T-helper 17 cell (primary cell): ENCODE results near the gene ECE1. TPM values are rescaled to one million over a fixed set of nuclear protein-coding genes. Genes with fewer than 3 reads are reported as not detected.

ENCODE experiments used
- ATAC-seq: fragments of 150-1000 bp; cut with Tn5 transposase; 2 replicates; pipeline ENCODE4 v1.10.0; 2021; ENCODE audit warnings: mild to moderate bottlenecking, moderate library complexity
- DNase-seq, 3 donors: peaks; one replicate each; pipeline versions ENCODE4 v3.0.0 to v3.0.0-alpha.2; 2020 to 2021
- H3K9me3 ChIP-seq: one replicate; pipeline ENCODE4 v1.7.0; 2013; ENCODE audit warnings: low read length, mild to moderate bottlenecking; ENCODE audit not compliant: control insufficient read depth, poor library complexity, severe bottlenecking
- H3K27ac Mint-ChIP-seq: one replicate; pipeline ENCODE4 v1.8.0; 2022; ENCODE audit warnings: mild to moderate bottlenecking, moderate library complexity, mixed read lengths
- H3K27me3 Mint-ChIP-seq: one replicate; pipeline ENCODE4 v1.8.0; 2022; ENCODE audit warnings: mixed read lengths
- H3K36me3 Mint-ChIP-seq: one replicate; pipeline ENCODE4 v1.8.0; 2022; ENCODE audit warnings: low read depth, mixed read lengths
- H3K4me1 Mint-ChIP-seq: one replicate; pipeline ENCODE4 v1.8.0; 2022; ENCODE audit warnings: mild to moderate bottlenecking, mixed read lengths
- H3K4me3 Mint-ChIP-seq: one replicate; pipeline ENCODE4 v1.8.0; 2022; ENCODE audit warnings: mild to moderate bottlenecking, moderate library complexity, mixed read lengths
- total RNA-seq, 4 donors: library from RNA in 2 of 4; stranded (reverse) in 2 of 4; gene quantifications; one replicate each; pipeline ENCODE4 v1.2.3 and lab custom pipeline; 2022 to 2026

Gene ECE1
- total RNA-seq, 2 donors from 2014 or later, result 116 to 117 TPM

DNA sequence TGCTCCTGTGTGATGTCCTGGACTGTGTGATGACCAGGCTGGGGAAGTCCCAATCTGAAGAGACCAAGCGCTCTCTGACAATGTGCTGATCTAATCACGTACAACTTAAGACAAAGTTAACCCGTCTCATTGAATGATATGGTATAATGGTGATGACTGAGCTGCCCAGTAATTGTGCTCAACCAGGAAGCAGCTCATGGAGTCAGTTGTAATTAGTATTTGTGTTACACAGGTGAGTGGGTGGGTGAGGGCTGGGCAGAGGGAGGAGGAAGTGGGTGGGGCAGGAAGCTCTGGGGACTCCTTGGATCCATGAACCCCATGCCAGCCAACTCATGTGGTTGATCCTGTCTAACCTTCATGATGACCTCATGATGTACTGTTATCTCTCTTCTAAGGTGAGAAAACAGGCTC is 8.7 kb upstream of the ECE1 start:
- Mint-ChIP-seq H3K4me1 (peaks cover 47% of the 10 kb centered on the region), H3K27me3 (no peaks in the 10 kb centered on the region), H3K36me3 (no peaks in the 10 kb centered on the region), H3K27ac (peak overlapping the region; percentile 100), H3K4me3 (peak overlapping the region; percentile 68)
- no peaks in the 10 kb centered on the region for H3K9me3 ChIP-seq
- ATAC-seq (no peak), DNase-seq (no peak)

GRCh38 chr1:21297975-21298374 is 7.7 kb upstream of the ECE1 start:
- ATAC-seq (no peak), DNase-seq (no peak)
- Mint-ChIP-seq H3K27ac (peak overlapping the region; percentile 100), H3K36me3 (peaks cover 2% of the 10 kb centered on the region), H3K4me1 (peaks cover 53% of the 10 kb centered on the region), H3K4me3 (no peak overlapping the region), H3K27me3 (no peaks in the 10 kb centered on the region)
- H3K9me3 ChIP-seq, result no peaks in the 10 kb centered on the region

DNA sequence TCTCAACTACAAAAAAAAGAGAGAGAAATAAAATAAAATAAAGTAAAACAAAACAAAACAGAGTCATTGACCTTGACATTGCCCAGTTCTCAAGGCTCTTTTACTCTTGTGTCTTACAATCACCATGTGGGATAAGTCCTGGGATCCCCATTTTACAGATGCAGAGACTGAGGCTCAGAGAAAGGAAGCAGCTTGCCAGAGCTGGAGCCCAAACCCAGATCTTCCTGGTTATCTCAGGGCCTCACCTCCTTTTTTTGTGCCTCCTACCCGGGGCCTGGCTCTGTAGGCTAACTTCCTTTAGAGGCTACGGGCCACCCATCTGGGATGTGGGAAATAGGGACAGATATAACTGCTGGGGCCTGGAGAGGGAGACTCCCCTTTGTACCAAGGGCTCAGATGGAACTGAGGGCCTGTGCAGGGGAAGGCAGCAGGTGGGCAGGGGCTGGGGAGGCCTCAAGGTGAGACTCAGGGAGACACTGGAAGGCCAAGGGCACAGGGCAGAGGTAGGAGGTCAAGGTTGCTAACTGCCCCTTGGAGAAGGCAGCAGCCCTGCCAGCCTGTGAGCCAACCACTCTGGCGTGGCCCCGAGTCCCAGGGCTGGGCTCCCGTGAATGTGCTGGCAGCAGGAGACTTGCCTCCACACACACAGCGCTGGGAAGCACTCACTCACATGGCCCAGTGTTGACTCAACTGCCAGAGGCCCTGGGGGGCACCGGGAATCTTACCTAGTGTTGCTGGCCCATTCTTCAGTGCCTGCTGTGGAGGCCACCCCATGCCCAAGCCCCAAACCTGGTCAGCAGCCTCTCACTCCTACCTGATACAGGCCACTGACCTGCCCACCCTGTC is 6.5 kb upstream of the ECE1 start:
- Mint-ChIP-seq H3K27ac (peak overlapping the region; percentile 100), H3K36me3 (peaks cover 2% of the 10 kb centered on the region), H3K4me1 (peaks cover 52% of the 10 kb centered on the region), H3K4me3 (no peak overlapping the region), H3K27me3 (no peaks in the 10 kb centered on the region)
- no peaks in the 10 kb centered on the region for H3K9me3 ChIP-seq
- ATAC-seq (no peak), DNase-seq (no peak)

GRCh38 chr1:21295545-21295944 is 5.3 kb upstream of the ECE1 start:
- Mint-ChIP-seq H3K27ac (peak overlapping the region; percentile 100), H3K4me1 (peaks cover 60% of the 10 kb centered on the region), H3K4me3 (peak overlapping the region; percentile 63), H3K27me3 (no peaks in the 10 kb centered on the region), H3K36me3 (peaks cover 2% of the 10 kb centered on the region)
- no peak for ATAC-seq
- DNase-seq, result no peak
- no peaks in the 10 kb centered on the region for H3K9me3 ChIP-seq

DNA sequence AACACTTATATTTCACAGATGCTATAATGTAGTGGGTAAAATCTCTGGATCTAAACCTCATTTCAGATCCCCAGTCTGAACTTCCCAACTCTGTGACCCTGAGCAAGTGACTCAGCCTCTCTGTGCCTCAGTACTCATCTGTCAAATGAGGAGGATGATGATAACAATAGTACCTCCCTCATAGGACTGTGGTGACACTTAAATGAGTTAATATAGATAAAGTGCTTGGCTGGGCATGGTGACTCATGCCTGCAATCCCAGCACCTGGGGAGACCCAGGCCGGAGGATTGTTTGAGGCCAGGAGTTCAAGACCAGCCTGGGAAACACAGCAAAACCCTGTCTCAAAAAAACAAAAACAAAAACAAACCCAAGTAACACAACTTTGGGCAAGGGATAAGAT is 4.7 kb upstream of the ECE1 start:
- no peaks in the 10 kb centered on the region for H3K27me3 Mint-ChIP-seq
- peaks cover 2% of the 10 kb centered on the region for H3K36me3 Mint-ChIP-seq
- peak overlapping the region; percentile 100 for H3K27ac Mint-ChIP-seq
- peak overlapping the region; percentile 93 for H3K4me3 Mint-ChIP-seq
- DNase-seq (peak in 1 of 3 donors; percentile 46), ATAC-seq (peak; percentile 16)
- no peaks in the 10 kb centered on the region for H3K9me3 ChIP-seq
- peaks cover 59% of the 10 kb centered on the region for H3K4me1 Mint-ChIP-seq

DNA sequence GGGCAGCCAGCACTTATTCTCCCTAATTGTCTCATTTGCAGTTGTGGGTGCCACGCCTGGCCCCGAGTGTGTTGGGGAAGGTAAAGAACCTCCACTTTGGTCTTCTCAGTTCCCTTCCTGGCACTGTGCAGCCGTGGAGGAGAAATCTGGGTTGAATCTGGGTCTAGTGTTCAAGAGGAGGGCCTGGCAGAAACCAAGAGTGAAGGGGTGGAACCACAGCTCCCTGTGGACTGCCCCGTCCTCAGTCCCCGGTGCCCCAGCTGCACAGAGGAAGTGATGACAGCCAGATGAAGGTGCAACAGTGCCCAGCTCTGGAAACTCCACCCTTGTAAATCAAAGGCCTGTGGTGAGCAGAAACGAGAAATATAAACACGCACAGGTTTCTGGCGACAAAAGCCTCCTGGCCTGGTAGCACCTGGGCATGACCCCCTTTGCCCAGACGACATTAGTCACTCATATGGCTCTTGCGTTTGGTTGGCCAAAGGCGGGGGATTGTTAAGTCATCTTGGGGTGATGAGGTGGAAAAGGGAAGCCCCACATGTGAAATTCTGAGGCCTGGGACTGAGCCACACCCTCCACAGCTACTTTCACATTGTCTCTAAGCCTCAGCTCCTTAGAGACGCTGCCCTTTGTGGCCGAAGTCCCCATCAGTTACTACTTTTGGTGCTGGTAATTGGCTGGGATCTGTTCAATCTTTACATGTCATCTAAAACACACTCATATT is 4.2 kb upstream of the ECE1 start:
- H3K36me3 Mint-ChIP-seq, result peaks cover 4% of the 10 kb centered on the region
- ATAC-seq (peak; percentile 81), DNase-seq (peak; percentile 74 to 85 (median 81))
- peaks cover 56% of the 10 kb centered on the region for H3K4me1 Mint-ChIP-seq
- no peaks in the 10 kb centered on the region for H3K27me3 Mint-ChIP-seq
- no peaks in the 10 kb centered on the region for H3K9me3 ChIP-seq
- peak overlapping the region; percentile 100 for H3K27ac Mint-ChIP-seq
- peak overlapping the region; percentile 93 for H3K4me3 Mint-ChIP-seq

DNA sequence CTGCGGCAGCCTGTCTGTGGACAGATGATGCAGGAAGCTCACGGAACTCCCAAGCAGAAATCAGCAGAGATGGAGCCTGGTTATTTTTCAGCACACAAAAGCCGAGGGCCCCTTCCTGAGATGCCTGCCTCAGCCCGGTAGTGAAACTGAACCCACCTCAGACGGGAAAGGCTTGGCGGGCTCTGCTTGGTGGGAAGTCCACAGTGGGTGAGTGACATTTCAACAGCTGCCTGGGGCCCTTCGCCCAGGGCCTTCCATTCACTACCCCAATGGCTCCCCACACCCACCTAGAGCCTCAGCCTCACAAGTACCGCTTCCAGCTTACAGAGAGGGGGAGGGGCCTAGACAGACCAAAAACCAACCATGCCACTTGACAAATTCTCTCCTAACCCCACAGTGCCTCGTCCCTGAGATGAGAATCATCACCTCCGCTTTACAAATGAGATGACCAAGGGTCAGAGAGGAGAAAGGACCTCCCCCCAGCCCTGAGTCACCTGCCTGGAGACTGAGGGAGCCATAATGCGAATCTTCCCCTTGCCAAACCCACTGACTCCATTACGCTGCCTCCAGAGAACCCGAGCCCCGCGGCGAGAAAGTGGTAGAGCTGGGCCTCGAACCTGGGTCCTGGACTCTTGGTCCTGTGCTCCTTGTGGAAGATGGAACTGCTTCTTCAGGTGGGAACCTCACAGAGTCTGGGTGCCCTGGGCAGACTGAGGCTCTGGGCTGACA is 3.4 kb upstream of the ECE1 start:
- Mint-ChIP-seq H3K36me3 (peaks cover 4% of the 10 kb centered on the region), H3K4me1 (peaks cover 54% of the 10 kb centered on the region), H3K27me3 (no peaks in the 10 kb centered on the region), H3K4me3 (peak overlapping the region; percentile 93), H3K27ac (peak overlapping the region; percentile 100)
- ATAC-seq (peak; percentile 36), DNase-seq (peak; percentile 38 to 55 (median 52))
- H3K9me3 ChIP-seq, result no peaks in the 10 kb centered on the region

DNA sequence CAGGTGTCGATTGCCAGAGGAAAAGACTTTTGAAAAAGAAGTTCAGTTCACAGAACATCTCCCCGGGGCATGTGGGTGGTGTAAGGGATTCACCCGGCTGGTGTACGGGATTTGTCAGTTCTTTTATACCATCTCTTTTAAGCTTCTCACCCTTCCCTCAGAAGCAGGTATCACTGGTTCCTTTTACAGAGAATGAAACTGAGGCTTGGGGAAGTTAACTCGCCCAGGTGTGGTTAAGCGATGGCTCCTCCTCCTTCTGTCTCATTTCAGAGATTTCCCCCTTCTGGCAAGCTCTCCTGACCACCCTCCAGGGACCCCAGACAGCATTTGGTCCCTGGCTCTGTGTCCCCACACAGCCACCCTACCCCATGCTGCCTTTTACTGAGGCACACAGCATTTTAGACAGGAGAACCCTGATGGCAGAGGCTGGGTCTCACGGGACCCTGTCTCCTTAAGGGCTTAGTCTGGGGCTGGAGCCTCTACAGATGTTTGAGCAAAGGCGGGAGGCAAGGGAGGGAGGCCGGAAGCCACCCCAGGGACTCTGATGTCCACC is 2.8 kb upstream of the ECE1 start:
- Mint-ChIP-seq H3K27me3 (no peaks in the 10 kb centered on the region), H3K4me1 (peaks cover 53% of the 10 kb centered on the region), H3K4me3 (peak overlapping the region; percentile 93), H3K36me3 (peaks cover 4% of the 10 kb centered on the region), H3K27ac (peak overlapping the region; percentile 100)
- no peaks in the 10 kb centered on the region for H3K9me3 ChIP-seq
- DNase-seq (peak in 2 of 3 donors; percentile 28 to 46), ATAC-seq (peak; percentile 19)

DNA sequence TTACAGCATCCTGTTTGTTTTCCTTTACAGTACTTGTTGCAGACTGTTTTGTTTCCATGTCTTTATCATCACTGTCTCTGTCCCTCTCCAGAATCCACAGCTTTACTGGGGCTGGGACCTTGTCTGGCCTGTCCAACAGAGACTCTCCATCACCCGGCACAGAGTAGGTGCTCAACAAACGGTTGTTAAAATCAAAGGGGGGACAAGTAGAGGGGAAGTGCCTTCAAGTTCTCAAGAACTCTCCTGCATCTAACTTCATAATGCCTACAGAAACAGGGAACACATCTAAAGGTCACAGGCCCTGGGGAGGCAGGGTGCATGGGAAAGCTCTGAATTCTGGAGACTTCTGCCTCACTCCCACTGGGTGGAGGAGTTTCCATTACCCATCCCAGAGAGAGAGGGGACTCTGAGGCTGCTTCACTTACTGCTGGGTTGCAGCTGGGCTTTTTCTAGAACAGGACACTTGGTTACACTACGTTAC is 2.3 kb upstream of the ECE1 start:
- H3K36me3 Mint-ChIP-seq, result peaks cover 4% of the 10 kb centered on the region
- peak overlapping the region; percentile 100 for H3K27ac Mint-ChIP-seq
- H3K4me3 Mint-ChIP-seq, result peak overlapping the region; percentile 93
- H3K9me3 ChIP-seq, result no peaks in the 10 kb centered on the region
- H3K27me3 Mint-ChIP-seq, result no peaks in the 10 kb centered on the region
- DNase-seq (no peak), ATAC-seq (no peak)
- peaks cover 52% of the 10 kb centered on the region for H3K4me1 Mint-ChIP-seq

DNA sequence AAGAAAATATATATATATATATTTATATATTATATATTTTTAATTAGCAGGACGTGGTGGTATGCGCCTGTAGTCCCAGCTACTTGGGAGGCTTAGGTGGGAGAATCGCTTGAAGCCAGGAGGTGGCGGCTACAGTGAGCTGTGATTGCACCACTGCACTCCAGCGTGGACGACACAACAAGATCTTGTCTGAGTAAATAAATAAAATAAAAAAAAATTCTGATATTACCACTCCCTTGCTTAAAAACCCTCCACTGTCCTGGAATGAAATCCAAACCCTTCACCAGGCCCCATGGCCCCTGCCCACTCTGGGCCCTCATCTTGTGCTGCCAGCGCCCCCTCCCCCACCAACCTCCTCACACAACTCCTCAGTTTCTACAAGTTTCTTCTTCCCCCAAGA is 1.7 kb upstream of the ECE1 start:
- ATAC-seq (no peak), DNase-seq (no peak)
- H3K27me3 Mint-ChIP-seq, result no peaks in the 10 kb centered on the region
- H3K4me1 Mint-ChIP-seq, result peaks cover 51% of the 10 kb centered on the region
- H3K9me3 ChIP-seq, result no peaks in the 10 kb centered on the region
- H3K36me3 Mint-ChIP-seq, result peaks cover 4% of the 10 kb centered on the region
- peak overlapping the region; percentile 100 for H3K27ac Mint-ChIP-seq
- H3K4me3 Mint-ChIP-seq, result peak overlapping the region; percentile 93

DNA sequence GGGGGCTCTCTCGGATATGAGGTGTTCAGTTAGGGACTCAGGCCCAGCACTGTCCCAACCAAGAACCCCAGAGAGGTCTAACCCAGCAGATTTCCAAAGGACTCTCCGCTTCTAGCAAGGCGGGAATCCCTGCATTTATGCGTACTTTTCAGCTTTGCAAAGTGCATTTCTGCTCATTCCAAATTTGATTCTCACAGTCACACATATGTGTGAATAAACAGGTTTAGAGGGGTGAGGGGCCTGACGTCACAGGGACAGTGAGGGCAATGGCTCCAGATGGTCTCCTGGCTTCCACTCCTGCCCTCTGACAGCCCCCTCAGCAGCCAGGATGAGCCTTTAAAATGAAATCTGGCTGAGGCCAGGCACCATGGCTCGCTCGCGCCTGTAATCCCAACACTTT is 921 bp upstream of the ECE1 start:
- H3K9me3 ChIP-seq, result no peaks in the 10 kb centered on the region
- DNase-seq (no peak), ATAC-seq (no peak)
- peaks cover 52% of the 10 kb centered on the region for H3K4me1 Mint-ChIP-seq
- H3K36me3 Mint-ChIP-seq, result peaks cover 4% of the 10 kb centered on the region
- H3K4me3 Mint-ChIP-seq, result peak overlapping the region; percentile 95
- peak overlapping the region; percentile 100 for H3K27ac Mint-ChIP-seq
- H3K27me3 Mint-ChIP-seq, result no peaks in the 10 kb centered on the region

DNA sequence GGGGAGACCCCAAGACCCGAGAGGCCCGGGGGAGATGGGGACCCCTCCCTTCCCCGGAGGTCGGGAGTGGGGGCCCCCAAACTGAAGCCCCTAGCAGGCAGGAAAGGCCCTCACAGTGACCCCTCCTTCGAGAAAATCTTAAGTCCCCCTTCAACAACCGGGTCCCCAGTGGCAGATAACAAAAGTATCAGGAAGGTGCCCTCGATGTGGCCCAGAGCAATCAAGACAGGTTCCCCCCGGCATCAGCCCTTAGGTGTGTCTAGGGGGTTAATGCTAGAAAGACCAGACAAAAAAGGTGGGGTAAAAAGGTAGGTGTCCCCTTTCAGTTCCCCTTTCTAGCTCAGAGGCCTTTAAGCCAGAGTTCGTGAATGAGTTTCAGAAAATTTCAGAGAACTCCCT is 282 bp upstream of the ECE1 start:
- Mint-ChIP-seq H3K4me1 (peaks cover 52% of the 10 kb centered on the region), H3K4me3 (peak overlapping the region; percentile 95), H3K27ac (peak overlapping the region; percentile 100), H3K27me3 (no peaks in the 10 kb centered on the region), H3K36me3 (peaks cover 4% of the 10 kb centered on the region)
- ATAC-seq (no peak), DNase-seq (no peak)
- H3K9me3 ChIP-seq, result no peaks in the 10 kb centered on the region

DNA sequence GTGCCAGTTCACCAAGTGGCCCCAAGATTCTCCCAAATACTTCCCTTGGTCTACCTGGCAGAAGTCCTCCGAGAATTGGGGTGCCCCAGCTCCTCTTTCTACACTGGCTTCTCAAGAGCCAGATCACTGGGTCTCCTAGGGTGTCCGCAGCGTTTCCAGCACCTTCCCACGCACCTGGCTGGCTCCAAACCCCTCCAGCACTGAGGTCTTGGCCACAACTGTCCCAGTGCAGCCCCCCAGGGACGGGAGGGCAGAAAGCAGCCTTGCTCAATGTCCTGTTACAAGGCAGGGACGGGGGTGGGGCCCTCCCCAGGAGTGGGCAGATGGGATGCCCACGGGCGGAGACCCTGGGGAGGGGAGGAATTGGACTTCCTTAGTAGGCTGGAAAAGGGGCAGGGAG is 1.1 kb downstream of the ECE1 start:
- H3K4me1 Mint-ChIP-seq, result peaks cover 48% of the 10 kb centered on the region
- ATAC-seq, result no peak
- H3K9me3 ChIP-seq, result no peaks in the 10 kb centered on the region
- H3K36me3 Mint-ChIP-seq, result peaks cover 8% of the 10 kb centered on the region
- H3K27ac Mint-ChIP-seq, result peak overlapping the region; percentile 93
- no peak for DNase-seq
- no peaks in the 10 kb centered on the region for H3K27me3 Mint-ChIP-seq
- H3K4me3 Mint-ChIP-seq, result peak overlapping the region; percentile 95
